AG04450 (cell line): ENCODE data around the gene WASHC4. TPM values are rescaled to one million over a fixed set of nuclear protein-coding genes. Genes with fewer than 3 reads are reported as not detected.

ENCODE experiments used
- CTCF ChIA-PET: fragments of 300-600, 350-600 bp; formaldehyde crosslinking; extraction: SDS; loops from one replicate; lab custom pipeline; 2022; ENCODE audit warnings: antibody characterized with exemption, inconsistent platforms; lab: Charles Lee
- POLR2A ChIA-PET: fragments of 350-600 bp; formaldehyde crosslinking; extraction: SDS; loops from one replicate; lab custom pipeline; 2021; ENCODE audit warnings: antibody characterized with exemption, inconsistent platforms; lab: Yijun Ruan, JAX
- DNase-seq: peaks from one replicate; pipeline ENCODE4 v3.0.0-alpha.2; 2011; ENCODE audit warnings: low read depth, low spot score
- H3K27ac ChIP-seq: one replicate; pipeline ENCODE4 v1.5.1; 2012; ENCODE audit warnings: low read depth, low read length, control low read depth
- H3K27me3 ChIP-seq: one replicate; pipeline ENCODE4 v1.6.0; 2012; ENCODE audit warnings: low read length; ENCODE audit not compliant: control insufficient read depth, insufficient read depth
- H3K4me3 ChIP-seq: 2 replicates; pipeline ENCODE4 v1.5.1; 2011; ENCODE audit warnings: mild to moderate bottlenecking, low read depth, low read length, control low read depth
- H3K9me3 ChIP-seq: 2 replicates; pipeline ENCODE4 v1.5.1; 2012; ENCODE audit warnings: low read length; ENCODE audit not compliant: control insufficient read depth, insufficient read depth
- polyA plus RNA-seq: library from polyadenylated mRNA; depleted of rRNA; stranded (reverse); fragments of >200 nt; gene quantifications from 2 replicates; pipeline ENCODE4 v1.2.3, GENCODE V29; 2011
- TF ChIP-seq, protein P1 (sequence below): IDR thresholded peaks from 2 replicates; pipeline ENCODE4 v1.5.1; 2011; ENCODE audit warnings: low read depth, low read length, control low read depth, inconsistent platforms

Gene WASHC4
- polyA plus RNA-seq, 1 experiment: 59.4 TPM

- CTCF ChIA-PET: interaction anchor here (1.3 to 2.3 kb wide), 2 partner anchors 9 to 217 kb away, joined by 4 to 5 read pairs; no protein-coding TSS in a partner anchor
- POLR2A ChIA-PET: no interaction called here
- no peak for DNase-seq
- H3K9me3 ChIP-seq: no peaks in the 10 kb centered on the region
- no peak overlapping the region for H3K27ac ChIP-seq
- H3K27me3 ChIP-seq: no peaks in the 10 kb centered on the region
- H3K4me3 ChIP-seq: no peak overlapping the region
- TF ChIP-seq, protein P1, sequence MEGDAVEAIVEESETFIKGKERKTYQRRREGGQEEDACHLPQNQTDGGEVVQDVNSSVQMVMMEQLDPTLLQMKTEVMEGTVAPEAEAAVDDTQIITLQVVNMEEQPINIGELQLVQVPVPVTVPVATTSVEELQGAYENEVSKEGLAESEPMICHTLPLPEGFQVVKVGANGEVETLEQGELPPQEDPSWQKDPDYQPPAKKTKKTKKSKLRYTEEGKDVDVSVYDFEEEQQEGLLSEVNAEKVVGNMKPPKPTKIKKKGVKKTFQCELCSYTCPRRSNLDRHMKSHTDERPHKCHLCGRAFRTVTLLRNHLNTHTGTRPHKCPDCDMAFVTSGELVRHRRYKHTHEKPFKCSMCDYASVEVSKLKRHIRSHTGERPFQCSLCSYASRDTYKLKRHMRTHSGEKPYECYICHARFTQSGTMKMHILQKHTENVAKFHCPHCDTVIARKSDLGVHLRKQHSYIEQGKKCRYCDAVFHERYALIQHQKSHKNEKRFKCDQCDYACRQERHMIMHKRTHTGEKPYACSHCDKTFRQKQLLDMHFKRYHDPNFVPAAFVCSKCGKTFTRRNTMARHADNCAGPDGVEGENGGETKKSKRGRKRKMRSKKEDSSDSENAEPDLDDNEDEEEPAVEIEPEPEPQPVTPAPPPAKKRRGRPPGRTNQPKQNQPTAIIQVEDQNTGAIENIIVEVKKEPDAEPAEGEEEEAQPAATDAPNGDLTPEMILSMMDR: no peak
Measured at GRCh38 chr12:105166736-105167135, 59.2 kb downstream of the WASHC4 start.

- H3K4me3 ChIP-seq: no peak overlapping the region
- ChIA-PET POLR2A (interaction anchor here (1.2 kb wide), 1 partner anchor 68 kb away, joined by 4 read pairs; the partner anchor contains the start of gene APPL2), CTCF (interaction anchor here (2.3 kb wide), 1 partner anchor 8 kb away, joined by 5 read pairs; no protein-coding TSS in a partner anchor)
- DNase-seq: peak; percentile 4
- H3K27ac ChIP-seq: no peak overlapping the region
- no peaks in the 10 kb centered on the region for H3K27me3 ChIP-seq
- no peaks in the 10 kb centered on the region for H3K9me3 ChIP-seq
- TF ChIP-seq, protein P1: no peak
Measured at GRCh38 chr12:105167346-105167745, 59.8 kb downstream of the WASHC4 start.

DNA sequence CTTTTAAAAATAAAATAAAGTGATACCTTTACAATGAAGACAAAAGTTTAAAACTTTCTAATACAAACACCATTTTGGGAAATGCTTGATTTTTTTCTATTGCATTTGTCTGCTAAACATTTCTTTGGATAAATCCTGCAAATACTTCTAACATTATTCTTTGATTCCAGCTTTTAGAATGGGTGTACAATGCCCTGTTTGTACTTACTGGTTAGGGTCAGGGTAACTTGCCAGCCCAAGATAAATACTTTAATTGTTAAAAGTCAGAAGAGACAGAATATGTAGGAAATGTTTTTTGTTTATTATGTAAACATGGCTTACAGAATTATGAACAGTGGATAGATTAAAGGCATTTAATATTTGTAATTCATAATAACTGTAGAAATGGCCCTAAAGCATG, 60.5 kb downstream of the WASHC4 start:
- ChIA-PET CTCF (no interaction called here), POLR2A (interaction anchor here (1.2 kb wide), 1 partner anchor 68 kb away, joined by 4 read pairs; the partner anchor contains the start of gene APPL2)
- no peaks in the 10 kb centered on the region for H3K27me3 ChIP-seq
- TF ChIP-seq, protein P1: no peak
- no peaks in the 10 kb centered on the region for H3K9me3 ChIP-seq
- H3K4me3 ChIP-seq: no peak overlapping the region
- DNase-seq: no peak
- no peak overlapping the region for H3K27ac ChIP-seq

DNA sequence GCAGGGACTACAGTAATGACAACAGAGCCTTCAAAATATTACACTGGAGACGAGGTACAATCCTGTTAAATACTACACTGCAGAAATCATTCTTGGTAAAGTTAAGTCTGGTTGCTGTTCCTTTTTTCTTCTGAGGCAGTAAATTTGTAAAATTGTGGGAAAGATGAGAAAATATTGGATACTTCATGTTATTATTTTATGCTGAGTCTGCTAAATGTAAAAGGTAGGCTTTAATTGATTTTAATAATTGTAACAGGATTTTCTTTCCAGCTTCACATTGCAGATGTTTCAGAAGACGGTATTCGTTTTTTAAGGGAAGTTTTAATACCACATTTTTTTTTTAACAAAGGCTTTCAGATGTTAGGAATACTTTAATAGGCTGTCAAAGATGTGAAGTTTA, 62.6 kb downstream of the WASHC4 start:
- TF ChIP-seq, protein P1: no peak
- POLR2A ChIA-PET: no interaction called here
- DNase-seq: no peak
- Histone ChIP-seq H3K27me3 (no peaks in the 10 kb centered on the region), H3K9me3 (no peaks in the 10 kb centered on the region), H3K27ac (no peak overlapping the region), H3K4me3 (no peak overlapping the region)
- CTCF ChIA-PET: no interaction called here

DNA sequence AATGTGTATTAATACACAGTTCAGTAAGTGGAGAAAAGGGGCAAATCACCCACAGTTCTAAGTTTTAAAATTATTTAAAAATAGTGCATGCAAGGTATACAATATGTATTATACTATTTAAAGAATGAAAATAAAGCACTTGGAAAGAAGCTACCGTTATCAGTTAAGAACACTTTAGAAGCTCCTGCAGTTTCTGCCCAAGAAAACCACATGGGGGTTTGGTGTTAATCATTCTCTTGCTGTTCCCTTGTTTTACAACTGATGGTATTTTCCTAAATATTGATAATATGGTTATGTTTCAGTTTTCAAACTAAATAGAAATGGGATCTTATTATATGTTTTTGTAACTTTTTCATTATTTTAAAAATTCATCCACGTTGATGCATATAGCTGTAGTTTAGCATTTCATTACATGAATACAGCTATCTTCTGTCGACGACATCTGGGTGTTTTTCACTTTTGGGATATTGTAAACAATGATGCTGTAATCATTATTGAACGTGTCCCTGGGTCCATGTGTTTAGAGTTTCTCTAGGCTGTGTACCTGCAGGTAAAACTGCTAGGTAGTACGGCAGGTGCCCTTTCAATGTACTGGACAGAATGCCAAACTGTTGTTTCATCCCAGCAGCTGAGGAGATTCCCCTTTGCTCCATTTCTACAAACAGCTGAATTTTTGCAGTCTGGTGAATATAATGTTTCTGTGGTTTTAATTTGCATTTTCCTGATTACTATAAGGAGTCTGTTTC, 64.3 kb downstream of the WASHC4 start:
- ChIA-PET CTCF (interaction anchor here (0.7 to 1.8 kb wide), 2 partner anchors 13 to 212 kb away, joined by 4 to 5 read pairs; no protein-coding TSS in a partner anchor), POLR2A (no interaction called here)
- DNase-seq: no peak
- TF ChIP-seq, protein P1: no peak
- H3K9me3 ChIP-seq: no peaks in the 10 kb centered on the region
- H3K4me3 ChIP-seq: no peak overlapping the region
- H3K27ac ChIP-seq: no peak overlapping the region
- H3K27me3 ChIP-seq: no peaks in the 10 kb centered on the region
